ENCODE data around the gene LAMB3. TPM values are rescaled to one million over a fixed set of nuclear protein-coding genes. Genes with fewer than 3 reads are reported as not detected.

The LAMB3 gene
- total RNA-seq, 2 donors from 2014 or later: 43.7 to 92.8 TPM

DNA sequence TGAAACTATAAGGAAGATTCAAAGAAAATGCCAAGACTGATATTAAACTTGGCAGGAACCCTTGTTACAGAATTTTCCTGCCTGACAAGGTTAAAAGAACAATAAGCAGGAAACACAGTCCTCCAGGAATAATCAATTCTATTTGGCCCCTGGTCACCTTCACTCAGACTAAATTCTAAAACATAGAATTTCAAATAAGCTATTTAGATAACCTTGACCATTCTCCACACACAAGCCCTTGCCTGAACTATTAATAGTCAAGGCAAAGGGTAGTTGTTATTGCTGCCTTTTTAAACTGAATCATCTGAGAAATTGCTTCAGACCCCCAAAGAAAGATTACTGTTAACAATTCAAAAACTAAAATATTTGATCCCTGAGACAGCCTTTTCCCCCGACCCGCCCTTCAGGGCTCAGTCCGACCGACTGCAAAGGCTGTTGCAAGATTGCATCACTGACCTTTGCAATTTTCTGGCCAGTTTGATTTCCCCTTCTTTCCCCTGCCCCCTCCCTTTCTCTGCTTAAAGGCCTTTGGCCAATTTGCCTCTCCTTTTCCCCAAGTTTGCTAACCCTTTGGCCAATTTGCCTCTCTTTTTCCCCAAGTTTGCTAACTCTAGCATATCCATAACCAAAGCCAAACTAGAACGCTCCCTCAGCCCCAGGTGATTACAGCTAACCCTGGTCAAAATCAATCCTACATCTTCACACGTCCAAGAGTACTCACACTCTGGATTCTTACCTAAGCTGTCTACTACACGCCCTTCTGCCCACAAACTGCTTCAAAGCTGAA is 21.6 kb upstream of the LAMB3 start:
- DNase-seq (ENCODE audit: low spot score): no peak
- Histone ChIP-seq H3K4me3 (no peak overlapping the region), H3K9me3 (no peaks in the 10 kb centered on the region), H3K27me3 (replicated peaks; ENCODE audit: insufficient read depth) (no peaks in the 10 kb centered on the region), H3K36me3 (no peaks in the 10 kb centered on the region), H3K4me1 (replicated peaks) (no peaks in the 10 kb centered on the region), H3K27ac (no peak overlapping the region)
- WGBS: 78% methylated on average over 7 of the region's 7 CpGs
- intact Hi-C loops (cut with DNase I): no loop called here
- TF ChIP-seq POLR2AphosphoS5 (IDR thresholded peaks at IDR 0.05): no peak
- no peak for TF ChIP-seq POLR2A (IDR thresholded peaks at IDR 0.05)
- no peak for TF ChIP-seq CTCF (IDR thresholded peaks at IDR 0.05)

GRCh38 chr1:209672705-209673630 is 20.7 kb upstream of the LAMB3 start:
- DNase-seq (ENCODE audit: low spot score): no peak
- intact Hi-C loops (cut with DNase I): no loop called here
- no peak for TF ChIP-seq POLR2AphosphoS5 (IDR thresholded peaks at IDR 0.05)
- no peak for TF ChIP-seq CTCF (IDR thresholded peaks at IDR 0.05)
- no peak for TF ChIP-seq POLR2A (IDR thresholded peaks at IDR 0.05)
- no peaks in the 10 kb centered on the region for H3K27me3 ChIP-seq (replicated peaks; ENCODE audit: insufficient read depth)
- no peak overlapping the region for H3K27ac ChIP-seq
- H3K4me1 ChIP-seq (replicated peaks): no peaks in the 10 kb centered on the region
- no peaks in the 10 kb centered on the region for H3K36me3 ChIP-seq
- 83% methylated on average over 5 of the region's 5 CpGs for WGBS
- no peak overlapping the region for H3K4me3 ChIP-seq
- H3K9me3 ChIP-seq: no peaks in the 10 kb centered on the region

DNA sequence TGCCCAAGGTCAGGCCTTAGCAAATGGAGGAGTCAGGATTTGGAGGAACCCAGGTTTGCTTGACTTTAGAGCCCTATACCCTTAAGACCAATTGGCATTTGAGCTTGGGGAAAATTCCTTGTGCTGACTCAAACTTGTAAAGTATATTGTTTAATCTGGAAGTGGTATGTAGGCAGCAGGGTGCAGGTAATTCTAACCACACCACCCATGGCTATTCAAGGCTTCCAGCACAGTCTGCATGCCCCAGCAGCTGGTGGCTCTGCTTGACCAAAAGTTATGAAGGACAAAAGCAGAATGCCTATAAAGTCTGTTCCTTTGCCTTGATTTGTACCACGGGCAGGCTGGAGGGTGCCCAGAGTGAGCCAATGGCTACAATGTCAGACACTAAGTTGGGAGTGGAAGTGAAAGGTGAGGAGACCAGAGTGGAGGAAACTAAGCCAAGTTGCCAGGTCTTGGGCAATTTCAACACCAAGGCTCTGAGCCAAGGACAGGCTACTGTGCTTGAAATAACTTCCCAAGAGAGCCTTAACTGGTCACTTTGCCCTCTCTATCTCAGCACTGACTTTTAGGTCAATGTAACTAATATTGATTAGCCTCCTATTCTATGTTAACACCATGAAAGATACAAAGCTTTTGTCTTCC is 18.3 kb upstream of the LAMB3 start:
- intact Hi-C loops (cut with DNase I): no loop called here
- no peaks in the 10 kb centered on the region for H3K36me3 ChIP-seq
- H3K27me3 ChIP-seq (replicated peaks; ENCODE audit: insufficient read depth): no peaks in the 10 kb centered on the region
- no peaks in the 10 kb centered on the region for H3K9me3 ChIP-seq
- H3K4me3 ChIP-seq: no peak overlapping the region
- 83% methylated on average over 1 of the region's 1 CpG for WGBS
- TF ChIP-seq CTCF (IDR thresholded peaks at IDR 0.05) (no peak), POLR2AphosphoS5 (IDR thresholded peaks at IDR 0.05) (no peak), POLR2A (IDR thresholded peaks at IDR 0.05) (no peak)
- DNase-seq (ENCODE audit: low spot score): no peak
- H3K27ac ChIP-seq: no peak overlapping the region
- H3K4me1 ChIP-seq (replicated peaks): no peaks in the 10 kb centered on the region

GRCh38 chr1:209667708-209668107 is 15.5 kb upstream of the LAMB3 start:
- 93% methylated on average over 4 of the region's 4 CpGs for WGBS
- Histone ChIP-seq H3K27ac (no peak overlapping the region), H3K4me1 (replicated peaks) (no peaks in the 10 kb centered on the region), H3K4me3 (no peak overlapping the region), H3K9me3 (no peaks in the 10 kb centered on the region), H3K36me3 (no peaks in the 10 kb centered on the region), H3K27me3 (replicated peaks; ENCODE audit: insufficient read depth) (no peaks in the 10 kb centered on the region)
- TF ChIP-seq POLR2AphosphoS5 (IDR thresholded peaks at IDR 0.05) (no peak), POLR2A (IDR thresholded peaks at IDR 0.05) (no peak)
- no peak for DNase-seq (ENCODE audit: low spot score)
- intact Hi-C loops (cut with DNase I): no loop called here

GRCh38 chr1:209667103-209667502 is 14.9 kb upstream of the LAMB3 start:
- WGBS: 81% methylated on average over 1 of the region's 1 CpG
- no peak for DNase-seq (ENCODE audit: low spot score)
- Histone ChIP-seq H3K27ac (no peak overlapping the region), H3K4me3 (no peak overlapping the region), H3K4me1 (replicated peaks) (no peaks in the 10 kb centered on the region), H3K9me3 (no peaks in the 10 kb centered on the region), H3K27me3 (replicated peaks; ENCODE audit: insufficient read depth) (no peaks in the 10 kb centered on the region), H3K36me3 (no peaks in the 10 kb centered on the region)
- TF ChIP-seq POLR2A (IDR thresholded peaks at IDR 0.05): no peak
- TF ChIP-seq CTCF (IDR thresholded peaks at IDR 0.05): no peak
- no peak for TF ChIP-seq POLR2AphosphoS5 (IDR thresholded peaks at IDR 0.05)
- intact Hi-C loops (cut with DNase I): no loop called here
